ENCODE data around the gene ABHD17A. TPM values are rescaled to one million over a fixed set of nuclear protein-coding genes. Genes with fewer than 3 reads are reported as not detected.

The ABHD17A gene
- total and polyA plus RNA-seq, 2 donors (not counting 1 experiment from before 2014, with no cell fraction given) = 63.1 to 134 TPM

DNA sequence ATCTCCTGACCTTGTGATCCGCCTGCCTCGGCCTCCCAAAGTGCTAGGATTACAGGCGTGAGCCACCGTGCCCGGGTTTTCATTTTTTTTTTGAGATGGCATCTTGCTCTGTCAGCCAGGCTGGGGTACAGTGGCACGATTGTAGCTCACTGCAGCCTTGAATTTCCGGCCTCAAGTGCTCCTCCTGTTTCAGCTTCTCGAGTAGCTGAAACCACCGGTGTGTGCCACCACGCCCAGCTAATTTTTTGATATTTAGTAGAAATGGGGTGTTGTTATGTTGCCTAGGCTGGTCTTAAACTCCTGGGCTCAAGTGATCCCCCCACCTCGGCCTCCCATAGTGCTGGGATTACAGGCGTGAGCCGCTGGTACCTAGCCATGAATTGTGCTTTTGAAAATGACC lies 25.8 kb upstream of the ABHD17A start:
- no peak overlapping the region for H3K4me2 ChIP-seq (replicated peaks; ENCODE audit: low read depth, low read length, poor library complexity, severe bottlenecking)
- Mint-ChIP-seq H3K4me3 (no peak overlapping the region), H3K4me1 (peaks cover 24% of the 10 kb centered on the region), H3K9me3 (ENCODE audit: insufficient read depth) (no peaks in the 10 kb centered on the region), H3K27ac (no peak overlapping the region), H3K27me3 (no peaks in the 10 kb centered on the region)
- H3K79me2 ChIP-seq (ENCODE audit: control insufficient read depth, insufficient read depth, low read length) = peaks cover 94% of the 10 kb centered on the region
- WGBS (ENCODE audit: insufficient coverage) = 96% methylated on average over 13 of the region's 13 CpGs
- no peaks in the 10 kb centered on the region for H3K27me3 ChIP-seq (replicated peaks in 1 of 4; ENCODE audit: control extremely low read depth in 1 of 4, control insufficient read depth in 3 of 4, insufficient read depth in 4 of 4, low read length in 3 of 4)
- no peak overlapping the region for H3K9ac ChIP-seq (ENCODE audit: low read length)
- peaks cover 0 to 24% of the 10 kb centered on the region in 2 experiments for H3K36me3 ChIP-seq (replicated peaks in 1 of 2; ENCODE audit: control extremely low read depth in 1 of 2, control insufficient read depth in 1 of 2, extremely low read depth in 1 of 2, insufficient read depth in 2 of 2, low read length in 1 of 2)
- no peak overlapping the region for H3K27ac ChIP-seq (ENCODE audit: low read length in 2 of 2)
- ChIA-PET CTCF (no interaction called here), POLR2A (no interaction called here)
- no peak overlapping the region for H2AFZ ChIP-seq (ENCODE audit: insufficient read depth, low read depth, low read length, poor library complexity, severe bottlenecking)
- peaks cover 0 to 3% (median 0%) of the 10 kb centered on the region in 3 donors for H3K9me3 ChIP-seq (ENCODE audit: control extremely low read depth in 1 of 3, control insufficient read depth in 2 of 3, insufficient read depth in 1 of 3, low read length in 2 of 3)
- no peak for ATAC-seq (ENCODE audit: low read depth)
- intact Hi-C loops (cut with micrococcal nuclease) = no loop called here
- TF ChIP-seq EZH2 (IDR thresholded peaks at IDR 0.05; ENCODE audit: borderline replicate concordance, insufficient read depth, low read depth, low read length, poor library complexity, severe bottlenecking) = no peak
- no peak for DNase-seq
- peaks cover 20 to 41% of the 10 kb centered on the region in 2 donors for H3K4me1 ChIP-seq (ENCODE audit: control insufficient read depth in 2 of 2, insufficient read depth in 2 of 2, low read length in 2 of 2)
- no peak overlapping the region for H3K4me3 ChIP-seq (ENCODE audit: control extremely low read depth in 1 of 5, extremely low read depth in 1 of 5, insufficient read depth in 1 of 5, low read depth in 2 of 5, low read length in 4 of 5)
- peaks cover 81% of the 10 kb centered on the region for H4K20me1 ChIP-seq (ENCODE audit: control insufficient read depth, insufficient read depth, low read length, poor library complexity, severe bottlenecking)

DNA sequence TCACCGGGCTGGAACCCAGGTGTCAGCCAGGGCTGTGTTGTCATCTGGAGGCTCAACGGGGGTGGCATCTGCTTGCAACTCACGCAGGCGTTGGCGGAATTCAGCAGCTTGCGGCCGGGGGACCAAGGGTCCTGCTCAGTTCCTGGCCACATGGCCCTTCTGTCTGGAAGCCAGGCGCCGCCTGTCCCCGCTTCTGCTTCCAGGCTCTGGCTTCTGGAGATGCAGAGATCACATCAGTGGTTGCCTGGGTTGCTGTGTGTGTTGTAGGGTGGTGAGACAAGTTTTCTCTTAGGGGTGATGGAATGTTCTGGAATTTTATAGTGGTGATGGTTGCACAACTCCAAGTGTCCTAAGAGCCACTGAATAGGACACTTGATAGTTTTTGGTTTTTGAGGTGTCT lies 24.9 kb upstream of the ABHD17A start:
- Histone ChIP-seq H3K4me1 (ENCODE audit: control insufficient read depth in 2 of 2, insufficient read depth in 2 of 2, low read length in 2 of 2) (peaks cover 25 to 48% of the 10 kb centered on the region in 2 donors), H3K36me3 (replicated peaks in 1 of 2; ENCODE audit: control extremely low read depth in 1 of 2, control insufficient read depth in 1 of 2, extremely low read depth in 1 of 2, insufficient read depth in 2 of 2, low read length in 1 of 2) (peaks cover 0 to 21% of the 10 kb centered on the region in 2 experiments), H3K79me2 (ENCODE audit: control insufficient read depth, insufficient read depth, low read length) (peaks cover 97% of the 10 kb centered on the region), H3K9me3 (ENCODE audit: control extremely low read depth in 1 of 3, control insufficient read depth in 2 of 3, insufficient read depth in 1 of 3, low read length in 2 of 3) (peaks cover 0 to 3% (median 0%) of the 10 kb centered on the region in 3 donors), H2AFZ (ENCODE audit: insufficient read depth, low read depth, low read length, poor library complexity, severe bottlenecking) (no peak overlapping the region), H3K27ac (ENCODE audit: low read length in 2 of 2) (no peak overlapping the region), H3K4me2 (replicated peaks; ENCODE audit: low read depth, low read length, poor library complexity, severe bottlenecking) (peak overlapping the region; percentile 54), H3K4me3 (ENCODE audit: control extremely low read depth in 1 of 5, extremely low read depth in 1 of 5, insufficient read depth in 1 of 5, low read depth in 2 of 5, low read length in 4 of 5) (no peak overlapping the region), H4K20me1 (ENCODE audit: control insufficient read depth, insufficient read depth, low read length, poor library complexity, severe bottlenecking) (peaks cover 79% of the 10 kb centered on the region), H3K9ac (ENCODE audit: low read length) (no peak overlapping the region), H3K27me3 (replicated peaks in 1 of 4; ENCODE audit: control extremely low read depth in 1 of 4, control insufficient read depth in 3 of 4, insufficient read depth in 4 of 4, low read length in 3 of 4) (no peaks in the 10 kb centered on the region)
- Mint-ChIP-seq H3K27me3 (no peaks in the 10 kb centered on the region), H3K4me1 (peaks cover 29% of the 10 kb centered on the region), H3K27ac (peak overlapping the region; percentile 53), H3K9me3 (ENCODE audit: insufficient read depth) (no peaks in the 10 kb centered on the region), H3K4me3 (peak overlapping the region; percentile 26)
- ATAC-seq (ENCODE audit: low read depth) (no peak), DNase-seq (no peak)
- 94% methylated on average over 10 of the region's 10 CpGs for WGBS (ENCODE audit: insufficient coverage)
- TF ChIP-seq, protein P1, sequence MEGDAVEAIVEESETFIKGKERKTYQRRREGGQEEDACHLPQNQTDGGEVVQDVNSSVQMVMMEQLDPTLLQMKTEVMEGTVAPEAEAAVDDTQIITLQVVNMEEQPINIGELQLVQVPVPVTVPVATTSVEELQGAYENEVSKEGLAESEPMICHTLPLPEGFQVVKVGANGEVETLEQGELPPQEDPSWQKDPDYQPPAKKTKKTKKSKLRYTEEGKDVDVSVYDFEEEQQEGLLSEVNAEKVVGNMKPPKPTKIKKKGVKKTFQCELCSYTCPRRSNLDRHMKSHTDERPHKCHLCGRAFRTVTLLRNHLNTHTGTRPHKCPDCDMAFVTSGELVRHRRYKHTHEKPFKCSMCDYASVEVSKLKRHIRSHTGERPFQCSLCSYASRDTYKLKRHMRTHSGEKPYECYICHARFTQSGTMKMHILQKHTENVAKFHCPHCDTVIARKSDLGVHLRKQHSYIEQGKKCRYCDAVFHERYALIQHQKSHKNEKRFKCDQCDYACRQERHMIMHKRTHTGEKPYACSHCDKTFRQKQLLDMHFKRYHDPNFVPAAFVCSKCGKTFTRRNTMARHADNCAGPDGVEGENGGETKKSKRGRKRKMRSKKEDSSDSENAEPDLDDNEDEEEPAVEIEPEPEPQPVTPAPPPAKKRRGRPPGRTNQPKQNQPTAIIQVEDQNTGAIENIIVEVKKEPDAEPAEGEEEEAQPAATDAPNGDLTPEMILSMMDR (IDR thresholded peaks at IDR 0.05) = no peak
- TF ChIP-seq EZH2 (IDR thresholded peaks at IDR 0.05; ENCODE audit: borderline replicate concordance, insufficient read depth, low read depth, low read length, poor library complexity, severe bottlenecking) = no peak
- ChIA-PET CTCF (interaction anchor here (1.4 kb wide), 1 partner anchor 13 kb away, joined by 3 read pairs; no protein-coding TSS in a partner anchor), POLR2A (interaction anchor here (2.1 kb wide), 1 partner anchor 12 kb away, joined by 7 read pairs; no protein-coding TSS in a partner anchor)
- intact Hi-C loops (cut with micrococcal nuclease) = no loop called here

All from B cell (primary cell).